GM12873 (cell line): Measurements from ENCODE around the gene PRKAG3.

Experiments used
- TF ChIP-seq, protein P1 (sequence below): IDR thresholded peaks from 2 replicates; pipeline ENCODE4 v1.5.1; 2012; ENCODE audit warnings: low read depth, mild to moderate bottlenecking, moderate library complexity, low read length, control low read depth; ENCODE audit not compliant: insufficient read depth; ENCODE audit errors: missing control alignments

PRKAG3 gene

DNA sequence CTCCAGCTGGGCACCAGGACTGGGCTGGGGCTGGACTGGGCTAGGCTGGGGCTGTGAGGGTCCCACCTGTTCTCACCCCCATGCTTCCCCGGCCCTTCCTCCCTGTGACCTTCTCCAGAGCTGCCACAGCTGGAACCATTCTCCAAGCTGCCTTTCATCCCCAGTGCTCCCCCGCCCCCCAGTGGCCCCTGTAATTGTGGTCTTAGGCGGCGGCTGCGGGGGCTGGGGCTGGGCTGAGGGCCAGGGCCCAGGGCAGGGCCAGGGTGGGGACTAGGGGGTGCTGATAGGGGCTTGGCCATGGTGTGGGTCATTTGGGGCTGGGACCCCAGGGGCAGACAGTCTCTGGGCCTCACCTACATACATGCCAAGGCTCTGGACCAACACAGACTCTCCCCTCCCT, 46.3 kb upstream of the PRKAG3 start:
- TF ChIP-seq, protein P1, sequence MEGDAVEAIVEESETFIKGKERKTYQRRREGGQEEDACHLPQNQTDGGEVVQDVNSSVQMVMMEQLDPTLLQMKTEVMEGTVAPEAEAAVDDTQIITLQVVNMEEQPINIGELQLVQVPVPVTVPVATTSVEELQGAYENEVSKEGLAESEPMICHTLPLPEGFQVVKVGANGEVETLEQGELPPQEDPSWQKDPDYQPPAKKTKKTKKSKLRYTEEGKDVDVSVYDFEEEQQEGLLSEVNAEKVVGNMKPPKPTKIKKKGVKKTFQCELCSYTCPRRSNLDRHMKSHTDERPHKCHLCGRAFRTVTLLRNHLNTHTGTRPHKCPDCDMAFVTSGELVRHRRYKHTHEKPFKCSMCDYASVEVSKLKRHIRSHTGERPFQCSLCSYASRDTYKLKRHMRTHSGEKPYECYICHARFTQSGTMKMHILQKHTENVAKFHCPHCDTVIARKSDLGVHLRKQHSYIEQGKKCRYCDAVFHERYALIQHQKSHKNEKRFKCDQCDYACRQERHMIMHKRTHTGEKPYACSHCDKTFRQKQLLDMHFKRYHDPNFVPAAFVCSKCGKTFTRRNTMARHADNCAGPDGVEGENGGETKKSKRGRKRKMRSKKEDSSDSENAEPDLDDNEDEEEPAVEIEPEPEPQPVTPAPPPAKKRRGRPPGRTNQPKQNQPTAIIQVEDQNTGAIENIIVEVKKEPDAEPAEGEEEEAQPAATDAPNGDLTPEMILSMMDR, result no peak

DNA sequence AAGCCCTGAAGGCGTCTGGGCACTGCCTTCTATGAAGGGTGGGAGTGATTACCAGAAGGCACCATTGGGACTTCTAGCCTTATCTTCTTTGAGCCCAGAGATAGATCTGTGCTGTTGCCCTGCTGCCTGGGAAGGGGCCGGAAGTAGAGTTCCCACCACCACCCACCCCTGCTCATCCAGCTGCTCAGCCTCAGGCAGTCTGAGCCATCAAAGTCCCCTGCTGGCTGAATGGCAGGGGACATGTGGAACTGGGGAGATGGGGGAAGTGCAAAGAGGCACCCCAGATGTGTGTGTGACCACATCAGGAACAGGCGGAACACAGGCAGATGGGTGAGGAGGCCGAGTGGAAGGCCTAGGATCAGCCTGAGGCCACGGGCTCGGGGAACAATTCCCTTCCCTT, 45.7 kb upstream of the PRKAG3 start:
- TF ChIP-seq, protein P1, result no peak

- TF ChIP-seq, protein P1, result peak; percentile 91
Measured at GRCh38 chr2:218876562-218877219, 45.1 kb upstream of the PRKAG3 start.

GRCh38 chr2:218875692-218876246, 44.2 kb upstream of the PRKAG3 start:
- TF ChIP-seq, protein P1, result no peak

- TF ChIP-seq, protein P1, result no peak
Measured at GRCh38 chr2:218873359-218874194, 42.0 kb upstream of the PRKAG3 start.

GRCh38 chr2:218872645-218873358, 41.2 kb upstream of the PRKAG3 start:
- TF ChIP-seq, protein P1, result peak; percentile 1
